HFFc6 (cell line): ENCODE measurements around the gene SLC7A1. TPM values are rescaled to one million over a fixed set of nuclear protein-coding genes. Genes with fewer than 3 reads are reported as not detected.

Experiments
- DNase-seq: peaks from one replicate; pipeline ENCODE4 v3.0.0-alpha.2; 2018
- H3K27ac Mint-ChIP-seq: 2 replicates; pipeline ENCODE4 v1.8.0; 2020; ENCODE audit warnings: mild to moderate bottlenecking, mixed read lengths
- H3K27me3 Mint-ChIP-seq: 2 replicates; pipeline ENCODE4 v1.8.0; 2021; ENCODE audit warnings: mild to moderate bottlenecking, moderate library complexity, mixed read lengths; ENCODE audit not compliant: insufficient read depth
- H3K36me3 Mint-ChIP-seq: 2 replicates; pipeline ENCODE4 v1.8.0; 2021; ENCODE audit warnings: low read depth, mixed read lengths
- H3K4me1 Mint-ChIP-seq: 2 replicates; pipeline ENCODE4 v1.8.0; 2020; ENCODE audit warnings: low read depth, mixed read lengths
- H3K4me3 Mint-ChIP-seq: 2 replicates; pipeline ENCODE4 v1.8.0; 2020; ENCODE audit warnings: mild to moderate bottlenecking, moderate library complexity, mixed read lengths
- H3K9me3 Mint-ChIP-seq: 2 replicates; pipeline ENCODE4 v1.8.0; 2020; ENCODE audit warnings: mild to moderate bottlenecking, mixed read lengths
- total RNA-seq, 6 experiments: library from RNA; stranded (reverse); fragmentation: NEBNext Ultra II Directional; extraction: Animal tissue kit (Norgen Biotek cat#: 25700); gene quantifications; 2 replicates in 1 of 6; 3 replicates in 5 of 6; pipeline ENCODE4 v1.2.3, GENCODE V29; 2021
- TF ChIP-seq, protein P1 (sequence below): fragments of 200-600 bp; sonication (generic); IDR thresholded peaks from 2 replicates; pipeline ENCODE4 v1.5.0; 2021; ENCODE audit warnings: antibody characterized with exemption, mild to moderate bottlenecking

SLC7A1 gene
- total RNA-seq, 6 experiments from 2014 or later: 134 to 174 (median 144) TPM

DNA sequence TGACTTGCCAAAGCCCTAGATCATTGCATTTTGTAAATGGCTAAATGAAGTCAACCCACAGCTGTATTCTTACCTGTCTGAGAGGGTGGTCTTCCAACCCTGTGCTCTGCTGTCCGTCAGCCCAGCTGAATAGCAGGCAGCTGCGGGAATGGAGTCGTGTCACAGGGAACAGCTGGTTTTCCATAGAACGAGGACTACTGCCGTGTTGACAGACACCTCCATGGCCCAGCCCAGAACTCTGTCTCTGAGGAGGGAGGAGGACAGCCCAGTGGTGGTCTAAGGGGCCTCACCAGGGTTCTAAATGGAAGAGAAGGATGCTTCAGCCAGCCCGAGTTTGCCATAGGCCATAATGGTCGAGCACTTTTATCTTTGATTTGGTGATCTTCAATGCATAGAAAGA lies 110.7 kb downstream of the SLC7A1 start:
- no peak for DNase-seq
- Mint-ChIP-seq H3K4me3 (no peak overlapping the region), H3K36me3 (no peaks in the 10 kb centered on the region; the same call in 1 of the 2 replicates), H3K27me3 (peaks cover 15% of the 10 kb centered on the region), H3K9me3 (no peaks in the 10 kb centered on the region), H3K4me1 (peaks cover 6% of the 10 kb centered on the region; the same call in 1 of the 2 replicates), H3K27ac (no peak overlapping the region)
- TF ChIP-seq, protein P1, sequence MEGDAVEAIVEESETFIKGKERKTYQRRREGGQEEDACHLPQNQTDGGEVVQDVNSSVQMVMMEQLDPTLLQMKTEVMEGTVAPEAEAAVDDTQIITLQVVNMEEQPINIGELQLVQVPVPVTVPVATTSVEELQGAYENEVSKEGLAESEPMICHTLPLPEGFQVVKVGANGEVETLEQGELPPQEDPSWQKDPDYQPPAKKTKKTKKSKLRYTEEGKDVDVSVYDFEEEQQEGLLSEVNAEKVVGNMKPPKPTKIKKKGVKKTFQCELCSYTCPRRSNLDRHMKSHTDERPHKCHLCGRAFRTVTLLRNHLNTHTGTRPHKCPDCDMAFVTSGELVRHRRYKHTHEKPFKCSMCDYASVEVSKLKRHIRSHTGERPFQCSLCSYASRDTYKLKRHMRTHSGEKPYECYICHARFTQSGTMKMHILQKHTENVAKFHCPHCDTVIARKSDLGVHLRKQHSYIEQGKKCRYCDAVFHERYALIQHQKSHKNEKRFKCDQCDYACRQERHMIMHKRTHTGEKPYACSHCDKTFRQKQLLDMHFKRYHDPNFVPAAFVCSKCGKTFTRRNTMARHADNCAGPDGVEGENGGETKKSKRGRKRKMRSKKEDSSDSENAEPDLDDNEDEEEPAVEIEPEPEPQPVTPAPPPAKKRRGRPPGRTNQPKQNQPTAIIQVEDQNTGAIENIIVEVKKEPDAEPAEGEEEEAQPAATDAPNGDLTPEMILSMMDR: no peak

DNA sequence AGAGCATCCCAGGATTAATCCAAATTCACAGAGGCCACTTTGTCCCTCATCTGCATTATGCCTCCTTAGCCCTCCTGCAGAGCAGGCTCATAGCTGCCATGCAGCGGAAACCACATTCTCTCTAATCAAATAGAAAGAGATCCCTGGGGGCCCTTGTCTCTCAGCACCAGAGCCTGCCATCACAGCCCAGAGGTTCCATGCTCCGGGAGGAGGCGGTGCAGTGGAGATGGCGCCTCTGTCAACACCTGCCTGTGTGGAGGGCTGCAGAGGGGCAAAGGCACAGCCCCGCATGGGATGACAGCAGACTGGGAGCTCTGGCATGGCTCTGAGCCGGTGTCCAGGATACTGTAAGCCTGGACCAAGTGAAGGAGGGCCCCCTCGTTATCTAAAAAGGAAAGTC lies 111.3 kb downstream of the SLC7A1 start:
- TF ChIP-seq, protein P1: no peak
- Mint-ChIP-seq H3K27ac (no peak overlapping the region), H3K4me1 (peaks cover 6% of the 10 kb centered on the region; the same call in 1 of the 2 replicates), H3K27me3 (peaks cover 17% of the 10 kb centered on the region), H3K36me3 (no peaks in the 10 kb centered on the region; the same call in 1 of the 2 replicates), H3K4me3 (no peak overlapping the region), H3K9me3 (no peaks in the 10 kb centered on the region)
- no peak for DNase-seq

DNA sequence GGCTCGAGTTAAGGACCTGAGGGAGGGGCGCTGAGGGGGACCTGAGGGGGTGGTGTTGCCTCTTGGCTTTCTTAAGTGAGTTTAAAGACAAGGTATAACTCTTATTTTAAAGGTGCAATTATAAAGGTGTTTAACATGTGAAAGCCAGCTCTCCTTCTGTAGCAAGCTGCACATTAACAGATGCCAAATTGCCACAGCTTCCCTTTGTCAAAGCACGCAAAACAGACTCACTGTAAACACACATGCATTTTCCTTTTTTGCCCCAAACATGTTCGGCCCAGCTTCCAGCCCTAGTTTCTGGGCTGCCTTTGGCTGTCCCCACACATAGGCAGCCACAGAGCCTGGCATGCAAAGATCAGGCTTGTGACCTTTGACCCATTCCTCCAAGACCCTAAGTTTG lies 111.9 kb downstream of the SLC7A1 start:
- Mint-ChIP-seq H3K27me3 (peaks cover 17% of the 10 kb centered on the region), H3K27ac (no peak overlapping the region)

DNA sequence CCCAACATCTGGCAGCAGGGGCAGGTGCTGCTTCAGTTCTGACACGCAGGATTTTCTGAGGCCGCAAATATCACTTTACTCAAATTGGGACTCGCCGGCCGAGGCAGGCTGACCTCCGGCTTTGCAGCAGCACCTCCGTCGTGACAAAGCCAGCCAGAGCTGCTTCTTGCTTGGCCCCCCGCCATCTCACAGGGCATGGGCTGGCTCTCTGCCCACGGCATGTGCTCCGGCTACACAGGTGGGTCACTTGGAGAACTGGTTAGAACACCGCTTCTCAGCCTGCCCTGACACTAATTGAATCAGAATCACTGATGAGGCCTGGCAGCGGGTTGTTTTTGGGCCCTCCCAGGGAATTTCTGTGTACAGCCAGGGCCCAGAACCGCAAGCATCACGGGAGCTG lies 112.3 kb downstream of the SLC7A1 start:
- H3K4me3 Mint-ChIP-seq: no peak overlapping the region
- no peaks in the 10 kb centered on the region for H3K9me3 Mint-ChIP-seq
- no peak for DNase-seq
- TF ChIP-seq, protein P1: no peak
- H3K4me1 Mint-ChIP-seq: peaks cover 6% of the 10 kb centered on the region; the same call in 1 of the 2 replicates
- peaks cover 17% of the 10 kb centered on the region for H3K27me3 Mint-ChIP-seq
- H3K36me3 Mint-ChIP-seq: no peaks in the 10 kb centered on the region; the same call in 1 of the 2 replicates
- no peak overlapping the region for H3K27ac Mint-ChIP-seq

More for the DNA sequence above, 111.9 kb downstream of the SLC7A1 start:
- DNase-seq: no peak
- H3K4me3 Mint-ChIP-seq: no peak overlapping the region
- H3K9me3 Mint-ChIP-seq: no peaks in the 10 kb centered on the region
- no peaks in the 10 kb centered on the region; the same call in 1 of the 2 replicates for H3K36me3 Mint-ChIP-seq
- peaks cover 6% of the 10 kb centered on the region; the same call in 1 of the 2 replicates for H3K4me1 Mint-ChIP-seq
- TF ChIP-seq, protein P1: no peak

DNA sequence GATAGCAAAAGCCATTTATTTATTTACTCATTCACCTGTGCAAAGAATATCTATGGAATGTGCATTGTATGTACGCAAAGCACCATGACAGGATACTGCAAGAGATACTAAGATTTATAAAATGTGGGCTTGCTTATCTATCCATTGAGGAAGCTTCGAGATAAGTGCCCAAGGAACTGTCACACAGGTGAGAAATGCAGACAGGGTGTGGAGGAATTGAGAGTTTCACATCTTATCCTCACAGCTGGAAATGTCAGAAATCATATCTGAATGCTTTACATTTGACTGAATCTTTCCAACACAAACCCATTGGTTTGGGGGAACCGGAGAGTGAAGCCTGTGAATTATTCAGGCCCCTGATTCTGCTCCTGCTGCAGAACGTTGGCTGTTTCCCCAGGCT lies 113.0 kb downstream of the SLC7A1 start:
- Mint-ChIP-seq H3K4me1 (peaks cover 6% of the 10 kb centered on the region; the same call in 1 of the 2 replicates), H3K36me3 (no peaks in the 10 kb centered on the region; the same call in 1 of the 2 replicates), H3K4me3 (no peak overlapping the region), H3K27ac (no peak overlapping the region), H3K27me3 (peaks cover 17% of the 10 kb centered on the region), H3K9me3 (no peaks in the 10 kb centered on the region)
- no peak for DNase-seq
- TF ChIP-seq, protein P1: no peak
